ENCODE measurements around the gene MRFAP1L1. TPM values are rescaled to one million over a fixed set of nuclear protein-coding genes. Genes with fewer than 3 reads are reported as not detected.

The MRFAP1L1 gene
- total RNA-seq, 1 donor from 2014 or later, result 141 TPM

- Histone ChIP-seq H3K4me3 (no peak overlapping the region), H3K36me3 (no peaks in the 10 kb centered on the region), H3K27ac (no peak overlapping the region), H3K9me3 (ENCODE audit: low read depth) (no peaks in the 10 kb centered on the region), H3K4me1 (peaks cover 5% of the 10 kb centered on the region), H3F3A (ENCODE audit: low read depth) (peaks cover 17% of the 10 kb centered on the region), H3K79me2 (ENCODE audit: low read depth) (peaks cover 25% of the 10 kb centered on the region), H3K27me3 (peaks cover 9% of the 10 kb centered on the region), H3K4me2 (no peak overlapping the region), H2AFZ (replicated peaks) (no peak overlapping the region), H4K20me1 (ENCODE audit: low read depth) (peaks cover 24% of the 10 kb centered on the region), H3K9ac (no peak overlapping the region)
- Mint-ChIP-seq H3K9me3 (no peaks in the 10 kb centered on the region), H3K4me3 (peak overlapping the region; percentile 48), H3K4me1 (peaks cover 24% of the 10 kb centered on the region), H3K27ac (no peak overlapping the region), H3K27me3 (ENCODE audit: insufficient read depth, low read depth) (peaks cover 4% of the 10 kb centered on the region), H3K36me3 (peaks cover 5% of the 10 kb centered on the region)
- TF ChIP-seq EZH2phosphoT487 (IDR thresholded peaks at IDR 0.05) (no peak), EZH2 (IDR thresholded peaks at IDR 0.05) (no peak), CTCF (IDR thresholded peaks at IDR 0.05) (no peak)
- no peak for DNase-seq (ENCODE audit: low spot score)
These were observed 9.4 kb upstream of the MRFAP1L1 start for GRCh38 chr4:6718932-6719610.

- no peaks in the 10 kb centered on the region for H3K9me3 Mint-ChIP-seq
- Histone ChIP-seq H3K4me3 (peak overlapping the region; percentile 71), H3K27ac (no peak overlapping the region), H3K4me2 (peak overlapping the region; percentile 80), H3K4me1 (peaks cover 5% of the 10 kb centered on the region), H3K27me3 (peaks cover 29% of the 10 kb centered on the region), H3K79me2 (ENCODE audit: low read depth) (peaks cover 25% of the 10 kb centered on the region), H3F3A (ENCODE audit: low read depth) (peaks cover 17% of the 10 kb centered on the region), H3K9ac (peak overlapping the region; percentile 25), H3K36me3 (no peaks in the 10 kb centered on the region), H3K9me3 (ENCODE audit: low read depth) (no peaks in the 10 kb centered on the region), H4K20me1 (ENCODE audit: low read depth) (peaks cover 24% of the 10 kb centered on the region), H2AFZ (replicated peaks) (no peak overlapping the region)
- no peak for TF ChIP-seq EZH2 (IDR thresholded peaks at IDR 0.05)
- no peak for TF ChIP-seq CTCF (IDR thresholded peaks at IDR 0.05)
- no peak for TF ChIP-seq EZH2phosphoT487 (IDR thresholded peaks at IDR 0.05)
- peak overlapping the region; percentile 78 for H3K27ac Mint-ChIP-seq
- H3K4me3 Mint-ChIP-seq, result peak overlapping the region; percentile 94
- peaks cover 2% of the 10 kb centered on the region for H3K27me3 Mint-ChIP-seq (ENCODE audit: insufficient read depth, low read depth)
- no peak for DNase-seq (ENCODE audit: low spot score)
- H3K36me3 Mint-ChIP-seq, result peaks cover 5% of the 10 kb centered on the region
- peaks cover 24% of the 10 kb centered on the region for H3K4me1 Mint-ChIP-seq
These were observed 7.4 kb upstream of the MRFAP1L1 start for GRCh38 chr4:6716958-6717655.

GRCh38 chr4:6716018-6716911, 6.6 kb upstream of the MRFAP1L1 start, which contains the start of gene BLOC1S4:
Gene BLOC1S4 (plus strand): TSS chr4:6716174. CDS start chr4:6716210, 36 bp downstream.
- Histone ChIP-seq H3F3A (ENCODE audit: low read depth) (peaks cover 17% of the 10 kb centered on the region), H3K36me3 (no peaks in the 10 kb centered on the region), H3K9me3 (ENCODE audit: low read depth) (no peaks in the 10 kb centered on the region), H3K9ac (peak within 1 kb of the TSS; percentile 25), H3K4me1 (peaks cover 5% of the 10 kb centered on the region), H4K20me1 (ENCODE audit: low read depth) (peaks cover 24% of the 10 kb centered on the region), H3K27me3 (peaks cover 37% of the 10 kb centered on the region), H2AFZ (replicated peaks) (peak within 1 kb of the TSS; percentile 85), H3K4me3 (peak within 1 kb of the TSS; percentile 71), H3K79me2 (ENCODE audit: low read depth) (peaks cover 25% of the 10 kb centered on the region), H3K4me2 (peak within 1 kb of the TSS; percentile 80), H3K27ac (no peak within 1 kb of the TSS)
- H3K36me3 Mint-ChIP-seq, result peaks cover 5% of the 10 kb centered on the region
- H3K27ac Mint-ChIP-seq, result peak within 1 kb of the TSS; percentile 91
- TF ChIP-seq EZH2 (IDR thresholded peaks at IDR 0.05) (no peak), CTCF (IDR thresholded peaks at IDR 0.05) (peak; percentile 23)
- peak; percentile 96 for DNase-seq (ENCODE audit: low spot score)
- H3K27me3 Mint-ChIP-seq (ENCODE audit: insufficient read depth, low read depth), result peaks cover 2% of the 10 kb centered on the region
- H3K4me1 Mint-ChIP-seq, result peaks cover 24% of the 10 kb centered on the region
- peak within 1 kb of the TSS; percentile 94 for H3K4me3 Mint-ChIP-seq
- no peaks in the 10 kb centered on the region for H3K9me3 Mint-ChIP-seq

Measured in neural progenitor cell (in vitro differentiated cells).